ENCODE measurements around the gene NRGN.
A peak's percentile ranks its signal among the peaks of the same experiment; 100 is the strongest.

NRGN gene

GRCh38 chr11:124739479-124740276 lies at the start of gene NRGN:
Gene NRGN, plus strand, starts transcription at chr11:124739942. Its CDS starts 143 bp downstream, at chr11:124740085.
- no peak for FAIRE-seq

DNA sequence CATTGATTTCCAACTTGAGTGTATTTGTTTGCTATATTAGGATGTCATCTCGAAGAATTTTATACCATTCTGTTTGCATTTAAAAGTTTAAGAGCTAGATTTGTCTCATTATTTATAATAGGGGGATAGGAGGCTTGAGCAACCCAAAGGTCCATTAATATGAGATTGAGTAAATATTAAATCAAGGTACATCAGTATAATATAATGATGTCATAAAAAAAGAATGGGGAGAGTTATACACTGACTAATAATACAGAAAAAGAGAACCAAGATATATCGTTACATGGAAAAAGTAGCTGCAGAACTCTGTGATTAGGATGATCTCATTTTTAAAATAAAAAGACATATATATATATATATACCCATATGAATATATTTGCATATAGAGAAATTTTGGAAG lies 46.6 kb upstream of the NRGN start:
- FAIRE-seq = no peak

DNA sequence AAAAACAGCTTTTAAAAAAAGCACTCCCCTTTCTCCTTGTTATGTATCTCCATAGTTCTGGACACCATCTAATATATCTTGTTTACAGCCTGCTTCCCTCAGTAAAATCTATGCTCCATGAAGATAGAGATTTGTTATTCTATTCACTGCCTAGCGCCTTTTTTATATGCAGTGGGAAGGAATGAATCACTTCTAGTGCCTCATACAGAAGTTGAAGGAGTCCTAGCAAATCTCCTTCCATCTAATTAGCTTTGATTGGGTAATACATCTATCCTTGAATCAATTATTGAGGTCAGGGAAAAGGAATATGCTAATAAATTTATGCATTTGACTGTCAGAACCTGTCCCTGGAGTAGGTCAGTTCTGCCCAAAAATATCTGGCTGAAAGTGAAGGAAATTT lies 40.2 kb upstream of the NRGN start:
- FAIRE-seq = no peak

GRCh38 chr11:124700028-124700427 lies 39.7 kb upstream of the NRGN start:
- FAIRE-seq = no peak

DNA sequence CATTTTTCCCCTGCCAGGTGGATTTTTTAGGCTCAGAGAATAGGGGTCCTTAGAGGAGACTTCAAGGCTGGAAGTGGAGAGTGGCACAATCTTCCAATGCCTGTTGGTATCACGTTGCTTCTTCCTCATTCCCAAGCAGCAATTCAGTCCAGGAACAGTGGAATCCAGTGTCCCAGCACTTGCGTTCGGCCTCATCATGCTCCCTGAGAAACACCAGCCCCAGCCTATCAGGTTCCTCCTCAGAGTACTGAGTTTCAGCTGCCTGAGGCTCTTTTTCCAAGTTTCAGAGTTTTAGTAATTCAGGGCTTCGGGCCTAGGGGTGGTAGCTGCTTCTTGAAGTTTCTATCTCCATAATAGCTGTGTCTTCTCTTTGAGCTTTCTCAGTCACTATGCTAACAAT lies 31.9 kb upstream of the NRGN start:
- no peak for FAIRE-seq

DNA sequence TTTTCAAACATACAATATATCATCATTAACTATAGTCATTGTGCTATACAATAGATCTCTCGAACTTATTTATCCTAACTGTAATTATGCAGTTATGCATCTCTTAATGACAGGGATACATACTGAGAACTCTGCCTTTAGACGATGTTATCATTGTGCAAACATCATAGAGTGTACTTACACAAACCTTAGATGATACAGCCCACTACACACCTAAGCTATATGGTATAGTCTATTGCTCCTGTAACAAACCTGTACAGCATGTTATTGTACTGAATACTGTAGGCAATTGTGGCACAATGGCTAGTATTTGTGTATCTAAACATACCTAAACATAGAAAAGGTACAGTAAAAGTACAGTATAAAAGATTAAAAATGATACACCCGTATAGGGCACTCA lies 27.4 kb upstream of the NRGN start:
- peak; percentile 33 for FAIRE-seq

GRCh38 chr11:124716591-124716990 lies 23.2 kb upstream of the NRGN start:
- no peak for FAIRE-seq

DNA sequence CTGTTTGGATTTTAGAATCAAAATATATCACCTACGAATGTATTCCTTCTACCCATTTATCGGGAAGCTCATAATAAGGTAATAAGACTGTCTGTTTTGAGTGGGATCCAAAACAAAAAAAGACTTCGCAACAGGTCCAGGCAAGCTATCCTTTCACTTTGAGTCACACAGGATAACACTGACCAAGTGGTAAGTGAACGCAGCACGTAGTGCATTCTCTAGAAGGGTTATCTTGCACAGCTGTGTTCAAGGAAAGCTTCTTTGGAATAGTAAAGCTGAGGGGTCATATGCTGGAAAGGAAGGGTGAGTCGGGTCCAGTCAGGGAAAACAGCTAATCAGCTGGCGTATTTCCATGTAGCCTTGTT lies 22.3 kb upstream of the NRGN start:
- no peak for FAIRE-seq

- no peak for FAIRE-seq
Measured at GRCh38 chr11:124717786-124718651, 21.7 kb upstream of the NRGN start.

DNA sequence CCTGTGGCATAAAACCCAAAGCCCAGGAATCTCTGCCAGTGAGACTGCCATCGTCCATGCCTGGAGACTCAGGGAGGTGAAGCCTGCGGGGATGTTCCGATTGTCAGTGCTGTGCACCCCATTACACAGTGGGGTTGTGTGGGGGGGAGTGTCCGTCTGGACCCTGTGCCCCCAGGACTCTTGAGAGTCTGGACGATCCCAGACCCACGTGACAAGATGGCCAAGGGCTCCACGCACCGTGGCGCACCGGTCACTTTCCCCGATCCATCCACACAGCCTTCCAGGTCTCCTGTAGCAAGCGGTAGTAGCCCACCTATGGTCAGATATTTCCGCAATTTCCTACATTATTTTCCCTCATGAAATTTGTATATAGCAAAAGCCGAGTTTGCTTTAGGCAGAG lies 20.9 kb upstream of the NRGN start:
- no peak for FAIRE-seq

GRCh38 chr11:124719534-124719933 lies 20.2 kb upstream of the NRGN start:
- no peak for FAIRE-seq

DNA sequence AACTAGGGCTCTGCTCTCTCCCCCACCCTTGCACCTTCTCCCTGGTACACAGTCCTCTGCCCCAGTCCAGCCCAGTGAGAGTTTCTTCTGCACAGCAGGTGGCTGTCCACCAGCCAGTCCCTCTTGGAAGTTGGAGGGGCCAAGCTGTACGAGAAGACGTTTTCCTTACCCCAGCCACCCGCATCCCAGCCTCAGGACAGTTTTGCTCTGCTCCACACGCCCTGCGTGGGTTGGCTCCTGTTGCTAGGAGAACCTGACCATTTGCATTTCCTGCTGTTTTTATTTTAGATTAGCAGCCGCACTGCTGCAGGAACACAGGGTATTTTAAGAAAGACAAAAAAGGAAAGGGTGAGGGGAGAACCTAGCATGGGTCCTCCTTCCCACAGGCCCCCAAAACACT lies 17.6 kb upstream of the NRGN start:
- FAIRE-seq = no peak

DNA sequence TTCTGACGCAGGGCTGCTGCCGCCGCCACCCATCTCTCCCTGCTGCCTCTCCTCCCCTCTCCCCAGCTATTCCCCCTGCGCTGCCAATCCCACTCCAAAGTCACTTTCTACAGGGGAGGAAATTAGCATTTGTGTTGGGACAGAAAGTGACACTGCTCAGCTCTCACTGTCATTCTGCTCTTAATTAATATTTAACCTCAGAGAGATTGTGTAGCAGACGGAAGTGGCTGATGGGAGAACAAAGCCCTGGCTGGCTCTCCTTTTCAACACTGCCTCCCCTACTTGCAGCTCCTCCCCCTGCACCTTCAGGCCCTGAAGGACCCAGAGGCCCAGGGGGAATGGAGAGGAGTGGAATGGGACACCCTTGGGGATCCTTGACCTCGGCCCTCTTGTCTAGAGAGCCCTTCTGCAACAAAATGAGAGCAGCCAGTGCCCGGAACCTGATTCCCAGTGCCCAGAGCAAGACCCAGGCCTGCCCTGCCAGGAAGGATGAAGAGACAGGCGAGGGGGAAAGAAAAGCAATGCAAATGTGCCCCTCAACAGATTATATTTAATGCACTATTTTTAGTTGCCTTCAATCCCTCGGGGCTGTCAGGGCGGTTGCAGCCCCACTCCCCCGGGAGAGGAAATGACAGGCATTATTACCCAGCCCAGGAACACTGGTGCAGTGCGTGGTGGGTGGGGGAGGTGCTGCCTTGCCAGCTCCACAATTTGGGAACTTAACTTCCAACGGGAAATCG lies 14.6 kb upstream of the NRGN start:
- FAIRE-seq = no peak

DNA sequence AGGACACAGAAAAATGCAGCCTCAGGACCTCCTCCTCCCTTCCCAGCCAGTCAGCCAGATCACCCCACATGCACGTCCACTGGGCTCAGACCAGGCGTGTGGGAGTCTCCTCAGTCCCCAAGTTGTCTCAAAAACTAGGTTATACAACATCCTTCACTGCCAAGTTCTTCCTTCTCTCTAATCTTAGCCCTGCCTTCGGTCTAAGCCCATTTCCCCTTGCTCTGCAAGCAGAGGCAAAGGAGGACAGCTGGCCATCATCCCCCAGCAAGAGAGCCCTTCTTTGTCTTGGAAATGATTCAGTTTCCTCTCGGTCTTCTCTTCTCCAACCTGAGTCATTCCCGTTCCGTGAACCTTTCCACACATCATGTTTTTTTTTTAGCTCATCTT lies 14.0 kb upstream of the NRGN start:
- FAIRE-seq = no peak

GRCh38 chr11:124727474-124727873 lies 12.3 kb upstream of the NRGN start:
- no peak for FAIRE-seq

DNA sequence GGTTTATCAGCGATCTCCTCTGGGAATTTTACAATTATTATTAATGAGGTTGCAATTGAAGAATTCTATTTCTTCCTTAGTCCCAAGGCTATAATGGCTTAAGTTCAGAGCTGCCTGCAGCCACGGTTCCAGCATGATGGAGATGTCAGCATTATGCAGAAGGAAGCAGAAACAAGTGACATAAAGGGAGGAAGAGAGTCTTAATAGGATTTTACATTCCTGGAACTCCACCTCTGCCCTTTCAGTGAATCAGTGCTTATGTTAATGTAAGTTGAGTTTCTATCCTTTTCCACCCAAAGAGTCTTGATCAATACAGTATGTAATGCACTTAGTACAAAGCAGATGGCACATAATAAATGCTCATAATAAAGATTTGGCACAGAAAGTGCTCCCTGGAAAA lies 11.6 kb upstream of the NRGN start:
- no peak for FAIRE-seq

DNA sequence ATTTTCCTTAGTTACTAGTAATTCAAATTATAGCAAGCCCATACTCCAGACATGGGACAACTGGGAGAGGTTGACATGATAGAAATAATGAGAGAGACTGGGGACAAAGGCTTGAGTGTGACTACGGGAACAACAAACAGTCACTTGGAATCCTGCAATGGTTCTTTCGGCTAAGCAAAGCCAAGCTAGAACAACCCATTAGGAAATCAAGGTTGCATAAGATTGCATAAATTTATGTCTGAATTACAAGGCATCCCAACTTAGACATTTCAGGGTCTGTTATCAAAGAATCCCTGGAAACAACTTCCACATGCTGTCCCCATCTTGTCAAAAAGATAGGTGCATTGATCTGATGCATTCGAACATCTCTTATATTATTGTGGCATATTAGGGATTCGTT lies 10.2 kb upstream of the NRGN start:
- FAIRE-seq = no peak

- no peak for FAIRE-seq
Measured at GRCh38 chr11:124732230-124732629, 7.5 kb upstream of the NRGN start.

DNA sequence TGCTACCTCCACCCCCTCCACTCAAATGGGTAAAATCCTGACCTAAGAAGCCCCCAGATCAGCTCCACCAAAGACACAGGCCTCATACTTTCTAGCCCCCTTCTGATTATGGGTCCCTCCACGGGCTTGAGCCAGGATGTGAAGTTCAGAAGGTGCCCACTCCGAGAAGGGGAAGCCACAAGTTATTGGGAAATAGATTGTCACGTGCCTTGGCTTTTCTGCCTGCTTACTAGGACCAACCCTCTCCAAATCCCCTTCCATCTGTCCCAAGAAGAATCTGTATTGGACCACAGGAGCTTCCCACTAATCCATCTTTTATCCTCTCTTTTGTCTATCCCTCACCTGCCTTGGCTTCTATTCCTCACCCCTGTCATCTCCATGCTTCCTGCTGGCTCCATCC lies 3.0 kb upstream of the NRGN start:
- no peak for FAIRE-seq

GRCh38 chr11:124737638-124738305 lies 2.0 kb upstream of the NRGN start:
- FAIRE-seq = no peak

DNA sequence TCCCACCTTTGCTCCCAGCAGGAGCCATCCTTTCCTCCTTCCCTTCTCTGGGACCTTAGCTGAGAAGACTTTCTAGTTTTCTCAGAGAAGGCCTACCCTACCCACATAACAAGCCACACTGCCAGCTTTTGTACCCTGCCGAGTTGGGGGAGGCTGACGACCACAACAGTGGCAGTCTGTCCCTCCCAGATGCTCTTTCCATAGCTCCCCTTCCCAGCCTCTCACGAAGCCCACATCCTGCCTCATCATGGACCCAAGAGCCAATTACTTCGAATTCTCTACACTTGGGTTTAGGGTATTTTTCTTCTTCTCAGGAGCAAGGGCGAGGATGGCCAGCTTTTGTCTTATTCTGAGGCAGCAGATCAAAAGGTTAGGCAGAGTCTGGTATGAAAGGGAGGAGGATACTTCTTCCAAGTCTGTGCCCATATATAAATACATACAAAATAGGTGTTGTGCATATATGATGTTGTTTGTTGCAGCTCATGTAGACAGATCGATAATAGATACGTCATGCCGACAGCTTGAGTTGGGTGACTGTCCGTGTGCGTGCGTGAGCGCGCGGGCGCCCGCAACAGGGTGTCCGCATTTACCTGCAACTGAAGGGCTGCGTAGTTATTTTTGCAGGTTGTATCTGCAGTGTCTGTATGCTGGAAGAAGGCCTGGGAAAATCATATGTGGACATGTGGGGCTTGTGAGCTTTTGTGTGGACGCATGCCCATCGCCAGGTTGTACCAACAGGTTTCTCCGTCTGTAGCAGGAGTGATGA lies 846 bp upstream of the NRGN start:
- no peak for FAIRE-seq

DNA sequence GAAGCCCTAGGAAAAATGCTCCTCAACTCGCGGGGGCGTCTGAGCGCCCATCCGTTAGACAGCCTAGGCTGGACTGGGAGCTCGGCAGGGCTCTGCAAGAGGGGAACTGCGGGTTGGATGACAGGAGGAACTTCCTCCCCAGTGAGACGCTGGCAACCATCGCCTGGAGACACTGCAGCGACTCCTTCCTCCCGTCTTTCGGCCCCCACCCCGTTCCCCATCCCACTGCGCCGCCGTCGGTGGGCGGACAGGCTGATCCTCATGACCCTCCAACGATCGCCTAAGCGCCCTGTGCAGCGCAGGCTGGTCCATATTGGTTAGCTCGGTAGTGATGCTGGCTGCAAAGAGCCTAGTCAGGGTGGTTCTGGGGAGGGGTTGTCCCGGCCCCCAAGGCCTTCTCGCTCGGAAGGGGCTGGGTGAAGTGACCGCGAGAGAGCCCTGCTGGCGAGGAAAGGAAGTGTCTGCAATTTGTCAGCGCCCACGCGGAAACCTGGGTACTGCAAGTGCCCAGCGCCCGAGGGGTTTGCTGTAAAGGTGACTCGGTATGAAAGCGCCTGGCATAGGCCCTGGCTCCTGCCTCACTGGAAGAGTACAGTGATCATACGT lies 638 bp downstream of the NRGN start:
- FAIRE-seq = no peak
